Limb (tissue), 2 donors: Measurements from ENCODE around the gene ZZZ3.
"Not testable (repeated sequence)": the region's sequence is repeated elsewhere in the genome, so short reads cannot be mapped to it uniquely, and the experiment has no call there.

Experiments used
- DNase-seq, 2 donors: peaks; one replicate each; pipeline ENCODE4 v3.0.0-alpha.2; 2016; ENCODE audit errors: extremely low spot score in 2 of 2

The ZZZ3 gene

DNA sequence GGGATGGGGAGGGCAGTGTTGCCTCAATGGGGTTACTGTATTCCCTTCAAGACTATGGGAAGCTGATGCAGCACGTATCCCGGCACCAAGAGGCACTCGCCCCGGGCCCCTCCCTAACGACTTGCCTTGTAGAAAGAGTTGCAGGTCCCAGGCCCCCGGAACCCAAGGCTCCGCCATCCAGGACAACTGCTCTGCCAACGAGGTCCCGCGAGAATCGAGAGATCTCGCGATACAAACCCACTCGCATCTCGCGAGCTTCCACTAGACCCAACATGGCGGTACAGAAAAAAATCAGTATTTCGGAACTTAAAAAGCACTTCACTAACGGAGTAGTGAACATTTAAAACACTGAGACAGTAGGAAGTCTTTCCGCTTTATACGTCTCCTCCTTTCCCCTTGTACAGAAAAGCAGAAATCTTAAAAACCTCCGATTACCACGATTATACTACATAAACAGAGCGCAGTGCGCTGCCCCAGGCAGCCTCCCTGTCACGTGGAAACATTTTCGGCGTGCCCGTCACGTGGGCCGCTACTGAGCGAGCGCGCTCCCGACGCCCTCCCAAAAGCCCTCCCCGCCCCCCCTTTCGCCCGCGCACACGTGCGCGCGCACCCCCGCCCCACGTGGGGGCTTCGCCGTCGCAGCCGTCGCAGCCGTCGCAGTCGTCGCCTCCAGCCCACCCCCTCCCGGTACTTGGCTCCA lies at the start of gene ZZZ3:
ZZZ3 (minus strand) TSS at position 199 of the 700 bp plus-strand sequence. CDS start 49,304 bp downstream, outside the sequence.
- peak; percentile 93 to 96 for DNase-seq

DNA sequence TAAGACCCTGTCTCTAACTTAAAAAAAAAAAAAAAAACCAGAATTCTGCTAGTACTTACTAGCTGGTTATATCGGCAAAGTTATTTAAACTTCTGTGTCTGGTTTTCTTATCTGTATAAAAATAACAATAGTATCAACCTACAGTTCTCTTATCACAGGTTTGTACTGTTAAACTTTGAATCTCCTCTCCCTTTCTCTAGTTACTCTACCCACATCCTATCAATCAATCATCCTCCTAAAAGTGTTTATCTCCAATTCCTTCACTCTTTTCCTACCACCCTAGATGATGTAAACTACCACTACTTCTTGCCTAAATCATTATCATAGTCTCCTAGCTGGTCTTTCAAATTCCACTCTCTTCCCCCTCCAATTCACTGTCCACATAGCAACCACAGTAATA lies 49.6 kb upstream of the ZZZ3 start:
- DNase-seq, result no peak

DNA sequence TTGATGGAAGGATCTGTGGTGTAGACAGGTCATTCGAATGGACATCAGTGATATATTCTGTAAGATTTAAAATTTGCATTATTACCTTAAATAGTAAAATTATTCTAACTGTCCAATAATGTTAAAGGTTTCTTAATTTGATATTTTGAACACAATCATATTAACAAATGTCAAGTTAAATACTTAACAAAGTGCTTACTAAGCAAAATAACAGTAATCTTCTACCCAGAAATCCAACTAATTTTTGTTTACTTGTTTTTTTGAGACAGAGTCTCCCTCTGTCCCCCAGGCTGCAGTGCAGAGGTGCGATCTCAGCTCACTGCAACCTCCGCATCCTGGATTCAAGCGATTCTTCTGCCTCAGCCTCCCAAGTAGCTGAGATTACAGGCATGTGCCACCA lies 43.2 kb upstream of the ZZZ3 start:
- DNase-seq, result no peak

DNA sequence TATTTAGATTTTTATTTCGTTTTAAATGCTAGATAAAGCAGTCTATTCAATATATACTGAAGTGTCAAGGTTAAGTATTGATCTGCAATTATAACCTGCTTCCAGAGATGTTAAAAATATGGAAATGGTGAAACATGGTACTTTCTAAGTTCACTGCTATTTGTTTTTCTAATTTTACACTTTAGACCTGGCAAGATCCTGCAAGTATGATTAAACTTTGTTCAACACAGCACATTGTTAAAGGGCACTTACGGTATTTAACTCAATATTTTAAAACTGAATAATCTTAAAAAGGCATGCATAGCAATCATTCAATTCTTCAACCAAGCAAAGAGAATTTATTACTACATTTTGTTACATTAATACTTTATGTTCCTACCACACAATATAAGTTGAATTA lies 35.7 kb upstream of the ZZZ3 start:
- DNase-seq, result no peak

DNA sequence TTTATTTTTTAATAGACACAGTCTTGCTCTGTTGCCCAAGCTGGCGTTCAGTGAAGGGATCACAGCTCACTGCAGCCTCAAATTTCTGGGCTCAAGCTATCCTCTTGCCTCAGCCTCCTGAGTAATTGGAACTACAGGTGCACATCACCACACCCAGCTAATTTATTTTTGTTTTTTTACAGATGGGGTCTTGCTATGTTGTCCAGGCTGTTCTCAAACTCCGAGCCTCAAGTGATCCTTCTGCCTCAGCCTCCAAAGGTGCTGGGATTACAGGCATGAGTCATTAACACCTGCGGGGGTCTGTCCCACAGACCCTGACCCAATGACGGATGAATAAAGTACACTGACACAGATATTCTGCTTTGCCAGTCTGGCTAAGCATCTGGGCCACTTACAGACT lies 33.6 kb upstream of the ZZZ3 start:
- DNase-seq, result no peak

DNA sequence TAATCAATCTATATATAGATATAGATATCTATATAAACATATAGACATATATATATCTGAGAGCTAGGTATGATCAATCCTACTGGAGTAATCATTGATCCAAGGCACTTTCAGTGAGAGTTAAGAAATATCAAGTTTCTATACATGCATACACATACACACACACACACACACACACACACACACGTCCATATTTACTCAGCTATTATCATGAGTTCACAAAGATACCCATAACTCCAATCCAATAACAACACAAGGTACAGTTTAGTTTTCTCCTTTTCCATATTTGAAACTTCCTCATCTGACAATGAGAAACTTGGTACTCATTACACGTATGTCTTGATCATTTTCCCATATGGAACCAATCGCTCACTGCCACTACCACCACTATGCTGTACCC lies 27.3 kb upstream of the ZZZ3 start:
- no peak for DNase-seq

DNA sequence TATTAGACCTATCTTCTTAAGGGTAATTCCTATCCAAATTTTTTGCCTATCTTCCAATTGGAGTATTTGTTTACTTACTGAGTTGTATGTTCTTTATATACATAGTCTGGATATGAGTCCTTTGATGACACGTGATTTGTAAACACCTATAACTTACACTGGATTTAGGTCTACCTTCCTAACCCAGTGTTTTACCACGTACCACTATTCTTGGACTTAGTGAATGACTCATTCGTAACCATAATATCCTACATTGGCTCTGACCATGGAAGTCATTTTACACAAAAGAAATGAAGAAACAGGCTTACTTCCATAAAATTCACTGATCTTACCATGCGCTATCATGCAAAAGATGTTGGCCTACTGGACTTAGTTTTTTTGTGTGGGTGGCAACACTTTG lies 23.9 kb upstream of the ZZZ3 start:
- no peak for DNase-seq

DNA sequence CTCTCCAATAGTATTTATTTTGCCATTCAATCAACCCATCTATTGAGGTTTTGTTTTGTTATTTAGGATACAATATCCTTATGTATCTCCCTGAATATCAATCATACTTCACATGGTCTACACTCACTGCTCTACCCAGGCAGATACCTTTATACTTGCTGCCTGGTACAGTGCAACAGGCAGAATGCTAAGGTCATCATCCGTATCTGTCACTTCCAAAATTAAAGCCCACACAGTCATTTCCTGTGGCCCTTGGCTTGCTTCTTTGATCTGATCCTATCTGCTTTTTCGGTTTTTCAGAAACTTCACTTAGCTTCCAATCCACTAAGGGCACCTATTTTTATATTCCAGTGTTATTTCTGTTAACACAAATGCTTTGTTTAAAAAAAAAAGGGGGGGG lies 22.3 kb upstream of the ZZZ3 start:
- DNase-seq, result no peak

DNA sequence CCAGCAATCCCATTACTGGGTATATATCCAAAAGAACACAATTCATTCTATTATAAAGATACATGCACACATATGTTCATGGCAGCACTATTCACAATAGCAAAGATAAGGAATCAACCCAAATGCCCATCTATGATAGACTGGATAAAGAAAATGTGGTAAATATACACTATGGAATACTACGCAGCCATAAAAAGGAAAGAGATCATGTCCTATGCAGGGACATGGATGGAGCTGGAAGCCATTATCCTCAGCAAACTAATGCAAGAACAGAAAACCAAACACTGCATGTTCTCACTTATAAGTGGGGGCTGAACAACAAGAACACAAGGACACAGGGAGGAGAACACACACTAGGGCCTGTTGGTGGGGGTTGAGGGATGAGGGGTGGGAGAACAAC lies 17.2 kb upstream of the ZZZ3 start:
- not testable (repeated sequence) for DNase-seq

DNA sequence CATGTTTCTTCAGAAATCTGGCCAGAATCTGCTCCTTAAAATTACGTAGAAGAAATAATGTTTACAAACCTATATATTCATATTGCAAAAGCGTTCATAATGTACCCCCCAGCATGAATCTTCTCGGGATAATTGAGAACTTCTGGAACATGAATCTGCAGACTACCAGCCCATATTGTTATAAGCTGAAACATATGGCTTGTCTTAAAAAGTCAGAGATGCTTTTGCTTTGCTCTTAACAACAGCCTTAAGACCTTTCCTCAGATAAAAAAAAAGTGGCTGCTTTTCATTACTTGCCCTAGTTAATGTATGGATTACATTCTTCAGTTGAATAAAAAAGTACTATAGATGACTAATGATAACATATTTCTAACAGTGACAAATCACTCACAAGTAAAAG lies 15.0 kb upstream of the ZZZ3 start:
- DNase-seq, result no peak

DNA sequence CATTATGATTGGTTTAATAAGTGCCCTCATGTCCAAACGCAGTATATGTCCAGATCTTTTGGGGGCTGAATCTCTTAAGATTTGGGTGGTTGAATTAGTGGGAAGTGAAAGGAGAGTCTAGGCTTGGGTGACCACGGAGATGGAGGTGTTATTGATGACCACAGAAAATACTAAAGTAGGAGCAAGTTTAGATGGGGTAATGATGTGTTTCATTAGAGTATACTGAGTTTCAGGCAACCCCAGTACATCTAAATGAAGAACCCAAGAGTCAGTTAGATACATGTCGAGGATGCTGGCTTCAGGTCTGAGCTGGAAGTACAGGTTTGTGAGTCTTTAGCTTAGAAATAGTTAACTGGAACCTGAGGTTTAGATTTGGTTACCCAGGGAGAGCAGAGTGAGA lies 6.5 kb upstream of the ZZZ3 start:
- DNase-seq, result no peak

DNA sequence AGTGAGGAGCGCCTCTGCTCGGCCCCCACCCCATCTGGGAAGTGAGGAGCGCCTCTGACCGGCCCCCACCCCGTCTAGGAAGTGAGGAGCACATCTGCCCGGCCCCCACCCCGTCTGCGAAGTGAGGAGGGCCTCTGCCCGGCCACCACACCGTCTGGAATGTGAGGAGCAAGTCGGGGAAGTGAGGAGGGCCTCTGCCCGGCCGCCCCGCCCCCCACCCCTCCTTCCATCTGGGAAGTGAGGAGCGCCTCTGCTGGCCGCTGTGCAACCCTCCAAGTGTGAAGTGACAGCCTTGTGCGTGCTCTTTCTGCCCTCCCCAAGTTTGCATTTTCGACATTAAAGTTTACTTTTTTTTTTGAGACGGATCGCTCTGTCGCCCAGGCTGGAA lies 5.1 kb upstream of the ZZZ3 start:
- peak in 1 of 2 donors; percentile 77 for DNase-seq

DNA sequence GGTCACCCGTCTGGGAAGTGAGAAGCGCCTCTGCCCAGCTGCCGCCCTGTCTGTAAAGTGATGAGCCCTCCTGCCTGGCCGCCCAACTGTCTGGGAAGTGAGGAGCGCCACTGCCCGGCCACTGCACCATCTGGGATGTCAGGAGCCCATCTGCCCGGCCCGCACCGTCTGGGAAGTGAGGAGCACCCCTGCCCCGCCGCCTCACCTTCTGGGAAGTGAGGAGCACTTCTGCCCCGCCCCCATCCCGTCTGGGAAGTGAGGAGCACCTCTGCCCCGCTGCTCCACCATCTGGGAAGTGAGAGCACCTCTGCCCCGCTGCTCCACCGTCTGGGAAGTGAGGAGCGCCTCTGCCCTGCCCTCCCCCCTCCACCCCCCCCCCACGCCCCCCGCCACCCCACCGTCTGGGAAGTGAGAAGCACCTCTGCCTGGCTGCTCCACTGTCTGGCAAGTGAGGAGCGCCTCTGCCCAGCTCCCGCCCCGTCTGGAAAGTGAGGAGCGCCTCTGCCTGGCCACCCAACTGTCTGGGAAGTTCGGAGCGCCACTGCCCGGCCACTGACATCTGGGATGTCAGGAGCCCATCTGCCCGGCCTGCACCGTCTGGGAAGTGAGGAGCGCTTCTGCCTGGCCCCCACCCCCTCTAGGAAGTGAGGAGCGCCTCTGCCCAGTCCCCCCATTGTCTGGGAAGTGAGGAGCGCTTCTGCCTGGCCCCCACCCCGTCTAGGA lies 4.5 kb upstream of the ZZZ3 start:
- peak in 1 of 2 donors; percentile 38 for DNase-seq

DNA sequence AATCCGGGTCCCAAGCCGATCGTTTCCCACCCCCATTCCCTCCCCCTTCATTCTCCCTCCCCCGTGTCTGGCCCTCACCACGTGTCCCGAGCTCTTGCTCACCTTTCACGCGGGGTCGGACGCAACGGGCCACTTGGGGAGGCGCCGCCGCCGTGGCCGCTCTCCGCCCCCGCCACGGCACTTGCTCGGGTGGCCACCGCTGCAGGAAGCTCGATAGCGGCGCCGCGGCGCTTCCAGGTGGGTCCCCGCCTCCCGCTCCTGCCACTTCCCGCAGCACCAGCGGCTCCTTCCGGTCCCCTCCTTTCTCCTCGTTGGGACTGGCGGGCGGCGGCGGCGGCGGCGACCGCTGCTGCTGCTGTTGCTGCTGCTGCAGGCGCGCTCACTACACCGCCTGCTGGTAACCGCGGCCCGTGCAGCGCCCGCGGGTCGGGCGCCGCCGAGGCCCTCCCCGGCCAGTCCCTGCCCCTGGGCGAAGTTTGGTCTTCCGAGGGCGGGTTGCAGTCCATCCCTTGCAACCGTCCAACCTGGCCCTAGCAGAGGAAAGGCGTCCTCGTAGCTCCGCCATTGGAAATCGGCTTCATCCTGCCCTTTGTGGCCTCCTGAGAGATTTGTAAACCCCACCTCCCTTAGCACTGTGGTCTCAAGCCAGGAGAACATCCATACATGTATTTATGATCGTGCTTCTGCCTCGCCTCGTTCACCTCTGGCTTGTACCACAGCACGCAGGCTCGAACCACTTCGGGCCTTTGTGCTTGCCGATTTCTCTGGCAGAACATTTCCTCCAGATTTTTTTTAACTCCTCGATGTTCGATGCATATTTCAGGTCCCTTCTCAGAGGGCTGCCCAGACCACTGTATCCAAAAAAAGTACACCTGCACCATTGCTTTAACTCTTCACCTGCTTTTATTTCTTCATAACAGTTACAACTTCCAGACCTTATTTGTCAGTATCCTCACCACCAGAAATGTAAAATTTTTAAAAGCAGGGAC lies 996 bp upstream of the ZZZ3 start:
- DNase-seq, result peak; percentile 95

DNA sequence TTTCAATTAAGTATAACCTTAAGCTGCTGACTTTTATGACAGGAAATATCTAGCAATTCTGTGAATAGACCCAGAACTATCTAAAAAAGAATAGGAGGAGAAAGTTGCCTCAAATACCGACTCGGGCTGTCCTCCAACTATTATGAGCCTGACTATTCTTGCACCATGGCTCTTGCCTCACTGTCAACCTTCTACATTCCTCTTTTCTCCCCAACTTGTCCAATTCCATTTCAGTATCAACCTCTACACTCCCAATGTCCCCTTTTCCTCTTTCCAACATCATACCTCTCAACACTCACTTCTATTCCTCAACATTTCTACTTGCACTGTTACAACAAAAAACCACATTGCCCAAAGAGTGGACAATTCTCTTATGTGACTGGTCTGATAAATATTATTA lies 2.3 kb downstream of the ZZZ3 start:
- no peak for DNase-seq

DNA sequence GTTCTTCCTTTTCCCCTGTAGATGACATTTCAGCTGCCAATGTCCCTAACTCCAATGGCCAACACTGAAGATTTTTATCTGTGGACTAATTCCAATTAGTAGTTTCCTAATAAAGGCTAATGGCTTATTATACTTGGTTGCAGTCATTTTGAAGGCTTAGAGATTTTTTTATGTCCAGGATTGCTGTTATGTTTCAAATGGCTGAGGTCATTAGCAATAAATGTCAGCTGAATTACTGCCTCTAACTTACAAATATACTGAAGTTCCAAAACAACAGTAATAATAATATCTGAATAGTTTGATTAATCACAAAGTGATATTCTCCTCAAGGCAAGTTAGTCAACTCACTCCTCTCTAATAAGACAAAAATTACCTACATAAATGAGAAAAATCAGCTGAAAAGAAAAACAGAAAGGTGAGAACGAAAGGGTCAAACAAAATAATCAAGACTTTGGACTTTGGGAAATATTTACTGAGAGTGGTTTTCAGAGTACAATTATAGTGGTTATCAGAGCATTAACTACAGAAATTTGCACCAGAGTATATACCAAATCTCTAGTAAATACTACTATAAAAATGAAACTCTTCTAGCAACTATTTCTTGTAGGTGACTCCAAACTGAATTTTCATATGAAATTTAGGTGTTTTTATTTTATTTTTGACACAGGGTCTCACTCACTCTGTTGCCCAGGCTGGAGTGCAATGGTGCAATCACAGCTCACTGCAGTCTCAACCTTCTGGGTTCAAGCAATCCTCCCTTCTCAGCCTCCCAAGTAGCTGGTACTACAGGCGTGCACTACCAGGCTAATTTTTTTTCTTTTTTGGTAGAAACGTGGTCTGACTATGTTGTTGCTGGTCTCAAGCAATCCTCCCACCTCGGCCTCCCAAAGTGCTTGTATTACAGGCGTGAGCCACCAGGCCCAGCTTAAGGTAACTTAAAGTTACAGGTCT lies 3.5 kb downstream of the ZZZ3 start:
- no peak for DNase-seq

DNA sequence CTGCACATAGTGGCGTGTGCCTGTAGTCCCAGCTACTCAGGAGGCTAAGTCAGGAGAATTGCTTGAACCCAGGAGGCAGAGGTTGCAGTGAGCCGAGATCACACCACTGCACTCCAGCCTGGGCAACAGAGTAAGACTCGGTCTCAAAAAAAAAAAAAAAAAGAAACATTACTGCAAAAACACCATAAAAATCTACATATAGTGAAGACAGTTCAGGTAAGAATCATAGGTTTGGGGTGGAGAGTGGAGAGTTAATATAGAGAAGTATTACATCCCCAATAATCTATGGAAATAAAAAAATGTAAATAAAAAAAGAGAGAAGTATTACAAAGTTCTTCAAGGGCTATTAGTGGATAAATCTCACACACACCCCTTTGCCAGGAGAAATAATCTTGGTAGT lies 7.7 kb downstream of the ZZZ3 start:
- DNase-seq, result not testable (repeated sequence)

DNA sequence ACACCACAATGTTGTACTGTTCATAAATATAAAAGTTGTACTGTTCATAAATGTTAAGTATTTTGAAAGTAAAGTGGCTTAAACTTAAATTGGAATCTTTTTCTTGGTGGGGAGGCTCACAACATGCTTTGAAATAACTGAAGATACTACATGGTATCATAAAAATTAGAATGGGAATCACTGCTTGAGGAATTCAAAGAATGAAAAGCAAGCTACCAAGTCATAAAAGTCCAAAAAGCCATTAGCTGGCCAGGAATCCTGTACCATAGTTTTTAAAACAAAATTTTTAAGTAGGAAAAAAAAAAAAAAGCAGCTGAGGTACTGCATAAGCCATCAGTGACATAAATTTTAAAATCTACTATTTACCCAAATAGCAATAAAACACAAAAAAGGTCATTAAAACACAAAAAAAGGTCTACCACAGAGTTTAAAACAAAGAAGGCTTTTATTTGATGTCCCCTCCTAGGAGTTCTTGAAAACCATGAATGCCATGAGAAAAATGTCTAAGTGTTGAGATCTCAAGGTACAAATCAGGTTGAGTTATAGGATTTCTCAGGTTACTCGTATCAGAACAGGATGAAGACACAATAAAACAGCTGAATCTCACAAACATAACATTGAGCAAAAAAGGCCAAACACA lies 8.6 kb downstream of the ZZZ3 start:
- DNase-seq, result no peak

DNA sequence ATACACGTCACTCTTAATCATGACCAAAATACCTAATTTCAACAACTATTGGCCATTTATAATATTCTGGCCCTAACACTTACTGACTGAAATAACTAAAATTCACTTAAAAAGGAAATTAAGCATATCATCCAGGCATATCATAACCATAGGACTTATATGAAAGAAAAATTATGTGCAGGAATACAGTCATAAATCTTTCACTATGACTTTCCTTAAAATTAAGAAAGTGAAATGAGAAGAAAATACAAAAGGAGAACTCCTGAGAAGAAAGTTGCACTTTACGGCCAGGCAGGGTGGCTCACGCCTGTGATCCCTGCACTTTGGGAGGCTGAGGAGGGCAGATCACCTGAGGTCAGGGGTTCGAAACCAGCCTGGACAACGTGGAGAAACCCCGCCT lies 9.4 kb downstream of the ZZZ3 start:
- DNase-seq, result no peak

DNA sequence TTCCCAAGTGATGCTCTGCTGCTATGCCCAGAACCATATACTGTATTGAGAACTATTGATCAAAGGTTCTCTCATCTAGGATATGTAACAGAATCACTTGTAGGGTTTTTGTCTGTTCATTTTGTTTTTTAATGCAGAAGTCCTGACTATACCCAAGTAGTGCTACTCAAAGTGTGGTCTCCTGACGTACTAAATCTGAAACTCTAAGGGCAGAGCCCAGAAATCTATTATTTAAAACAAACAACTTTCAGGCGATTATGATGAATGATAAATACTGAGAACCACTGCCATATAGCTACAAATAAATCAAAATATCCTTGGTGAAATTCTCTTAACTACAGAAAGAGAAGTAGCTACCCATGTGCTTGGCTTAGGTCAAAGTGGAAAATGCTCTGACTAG lies 10.1 kb downstream of the ZZZ3 start:
- no peak for DNase-seq
